OCI-LY7 (cell line): Measurements from ENCODE around the gene GNG12.

Experiments
- EZH2phosphoT487 ChIP-seq: fragments of 200-600 bp; sonication (generic); IDR thresholded peaks from 2 replicates; pipeline ENCODE4 v1.6.1; 2018; ENCODE audit warnings: low read depth, borderline replicate concordance, mild to moderate bottlenecking, mixed run types, antibody characterized with exemption, low read length, moderate library complexity, mixed read lengths
- TF ChIP-seq, protein P1 (sequence below): fragments of 200-600 bp; sonication (generic); conservative IDR thresholded peaks from 2 replicates; pipeline ENCODE4 v1.5.1; 2014; ENCODE audit warnings: mild to moderate bottlenecking, antibody characterized with exemption, low read length, moderate library complexity, mixed read lengths

DNA sequence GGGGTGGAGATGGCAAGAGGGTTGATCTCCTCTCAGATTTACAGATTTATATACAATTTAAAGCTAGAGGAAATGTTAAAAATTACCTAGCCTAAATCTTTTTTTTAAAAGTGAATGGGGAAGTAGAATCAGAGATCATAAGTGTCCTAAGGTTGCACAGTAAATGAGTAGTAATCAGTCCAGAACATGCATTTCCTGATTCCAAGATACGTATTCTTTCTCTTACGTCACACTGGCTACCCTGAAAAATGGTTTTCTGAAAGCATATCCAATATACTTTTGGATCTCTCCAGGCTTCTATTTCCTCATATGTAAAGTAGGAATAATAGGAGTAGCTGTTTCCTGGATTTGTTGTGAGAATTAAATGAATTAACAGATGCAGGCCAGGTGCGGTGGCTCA lies 136.6 kb downstream of the GNG12 start:
- TF ChIP-seq, protein P1, sequence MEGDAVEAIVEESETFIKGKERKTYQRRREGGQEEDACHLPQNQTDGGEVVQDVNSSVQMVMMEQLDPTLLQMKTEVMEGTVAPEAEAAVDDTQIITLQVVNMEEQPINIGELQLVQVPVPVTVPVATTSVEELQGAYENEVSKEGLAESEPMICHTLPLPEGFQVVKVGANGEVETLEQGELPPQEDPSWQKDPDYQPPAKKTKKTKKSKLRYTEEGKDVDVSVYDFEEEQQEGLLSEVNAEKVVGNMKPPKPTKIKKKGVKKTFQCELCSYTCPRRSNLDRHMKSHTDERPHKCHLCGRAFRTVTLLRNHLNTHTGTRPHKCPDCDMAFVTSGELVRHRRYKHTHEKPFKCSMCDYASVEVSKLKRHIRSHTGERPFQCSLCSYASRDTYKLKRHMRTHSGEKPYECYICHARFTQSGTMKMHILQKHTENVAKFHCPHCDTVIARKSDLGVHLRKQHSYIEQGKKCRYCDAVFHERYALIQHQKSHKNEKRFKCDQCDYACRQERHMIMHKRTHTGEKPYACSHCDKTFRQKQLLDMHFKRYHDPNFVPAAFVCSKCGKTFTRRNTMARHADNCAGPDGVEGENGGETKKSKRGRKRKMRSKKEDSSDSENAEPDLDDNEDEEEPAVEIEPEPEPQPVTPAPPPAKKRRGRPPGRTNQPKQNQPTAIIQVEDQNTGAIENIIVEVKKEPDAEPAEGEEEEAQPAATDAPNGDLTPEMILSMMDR, result no peak
- TF ChIP-seq EZH2phosphoT487, result no peak
